DMS53 treated with DMSO at 0.1 percent for 48 hours (cell line): ENCODE results near the gene ABHD17A.

Experiments used
- DNase-seq: peaks from one replicate; lab custom pipeline; 2025; ENCODE audit not compliant: unreplicated experiment; lab: John Stamatoyannopoulos, UW

ABHD17A gene

GRCh38 chr19:1841209-1841924, 43.9 kb downstream of the ABHD17A start:
- DNase-seq, result no peak

GRCh38 chr19:1840541-1841115, 44.7 kb downstream of the ABHD17A start:
- DNase-seq, result no peak

- no peak for DNase-seq
These were observed 45.4 kb downstream of the ABHD17A start for GRCh38 chr19:1839658-1840540.

GRCh38 chr19:1837625-1838105, 47.6 kb downstream of the ABHD17A start:
- DNase-seq, result no peak

GRCh38 chr19:1837222-1837565, 48.1 kb downstream of the ABHD17A start:
- DNase-seq, result no peak

- no peak for DNase-seq
These were observed 48.7 kb downstream of the ABHD17A start for GRCh38 chr19:1836458-1837221.

- no peak for DNase-seq
These were observed 51.8 kb downstream of the ABHD17A start for GRCh38 chr19:1833540-1833939.

- no peak for DNase-seq
These were observed 53.1 kb downstream of the ABHD17A start for GRCh38 chr19:1832046-1832663.

- no peak for DNase-seq
These were observed 54.3 kb downstream of the ABHD17A start for GRCh38 chr19:1830978-1831377.

GRCh38 chr19:1830568-1830967, 54.7 kb downstream of the ABHD17A start:
- no peak for DNase-seq

GRCh38 chr19:1829958-1830357, 55.3 kb downstream of the ABHD17A start:
- no peak for DNase-seq

- DNase-seq, result no peak
These were observed 56.7 kb downstream of the ABHD17A start for GRCh38 chr19:1828279-1829238.

- no peak for DNase-seq
These were observed 57.6 kb downstream of the ABHD17A start for GRCh38 chr19:1827566-1828278.
